GM19467 (cell line): ENCODE measurements around the gene MITF.
A peak's percentile ranks its signal among the peaks of the same experiment; 100 is the strongest.

ENCODE experiments used
- ATAC-seq: cut with Tn5 transposase; IDR thresholded peaks from one replicate; pipeline ENCODE4 v1.9.1; 2021; ENCODE audit warnings: mild to moderate bottlenecking, moderate library complexity; ENCODE audit not compliant: unreplicated experiment

The MITF gene

DNA sequence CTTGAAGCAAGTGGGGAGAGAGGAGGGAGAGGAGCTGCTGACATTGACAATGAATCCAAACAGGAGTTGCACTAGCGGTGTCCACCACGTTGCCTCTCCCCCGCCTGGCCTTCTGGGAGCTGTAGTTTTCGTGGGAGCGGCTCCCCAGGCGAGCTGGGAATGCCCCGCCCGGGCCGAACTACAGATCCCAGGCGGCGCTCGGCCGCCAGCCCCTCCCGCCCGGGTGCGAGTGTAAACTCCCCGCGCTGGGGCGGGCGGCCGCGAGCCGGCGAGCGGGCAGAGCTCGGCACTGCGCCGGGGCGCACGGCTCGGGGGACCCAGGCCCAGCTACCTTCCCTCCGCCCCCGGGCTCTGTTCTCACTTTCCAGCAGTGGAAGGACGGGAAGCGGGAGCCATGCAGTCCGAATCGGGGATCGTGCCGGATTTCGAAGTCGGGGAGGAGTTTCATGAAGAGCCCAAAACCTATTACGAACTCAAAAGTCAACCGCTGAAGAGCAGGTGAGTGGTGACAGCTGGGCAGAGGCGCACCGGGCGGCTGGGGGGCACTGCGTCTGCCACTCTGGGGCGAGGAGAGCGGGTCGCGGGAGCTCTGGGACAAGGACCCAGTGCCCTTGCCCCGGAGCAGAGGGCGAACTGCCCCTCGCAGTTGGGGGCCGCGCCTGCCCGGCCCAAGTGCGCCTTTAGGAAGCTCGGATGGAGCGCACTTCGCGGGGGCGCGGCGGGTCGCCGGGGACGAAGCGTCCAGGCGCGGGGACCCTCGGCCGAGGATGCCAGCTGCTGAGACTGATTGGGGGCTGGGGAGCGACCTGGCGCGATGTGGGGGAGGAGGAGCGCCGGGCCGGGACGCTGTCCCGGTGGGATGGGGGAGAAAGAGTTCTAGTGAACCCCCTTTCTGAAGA is at the start of gene MITF:
Gene MITF, plus strand, starts transcription at position 261 of the 899 bp plus-strand sequence. Its CDS starts 134 bp downstream, at position 395.
- peak; percentile 99 for ATAC-seq

- no peak for ATAC-seq
Measured at GRCh38 chr3:69691860-69692259, 47.4 kb upstream of the MITF start.

DNA sequence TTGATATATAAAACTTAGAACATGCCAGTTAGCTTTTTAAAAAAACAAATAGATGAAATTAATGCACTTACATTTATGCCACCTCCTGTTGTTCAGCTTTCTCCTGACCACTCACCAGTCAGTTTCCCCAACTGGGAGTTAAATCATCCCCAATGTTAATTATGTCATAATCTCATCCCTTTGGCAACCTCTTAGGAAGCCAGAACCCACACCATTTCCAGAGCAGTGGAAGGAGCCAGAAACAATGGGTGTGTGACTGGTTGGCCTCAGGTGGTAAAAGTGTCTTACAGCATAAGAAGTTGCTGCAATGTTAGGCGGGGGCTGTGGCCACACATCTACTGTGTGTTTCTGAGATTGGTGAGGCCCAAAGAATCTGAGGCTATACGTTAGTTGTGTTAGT is 46.5 kb upstream of the MITF start:
- ATAC-seq: no peak

DNA sequence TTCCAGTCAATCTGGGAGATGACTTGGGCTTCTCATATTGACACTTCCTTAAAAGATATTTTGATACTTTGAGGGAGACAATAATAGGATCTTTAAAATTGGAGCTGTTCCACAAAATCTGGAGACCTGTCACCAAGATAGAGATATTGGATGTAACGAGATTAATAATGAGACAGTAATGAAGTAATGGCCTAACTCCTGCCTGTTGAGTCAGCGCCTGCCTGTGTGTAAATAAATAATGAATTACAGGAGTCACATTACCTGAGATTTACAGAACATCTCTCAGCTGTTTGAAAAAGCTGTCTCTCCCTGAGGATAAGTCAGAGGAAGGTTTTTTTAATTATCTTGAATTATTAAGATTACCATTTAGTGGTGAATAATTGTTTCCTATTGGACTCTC is 43.8 kb upstream of the MITF start:
- ATAC-seq: no peak

GRCh38 chr3:69695933-69696332 is 43.3 kb upstream of the MITF start:
- ATAC-seq: no peak

DNA sequence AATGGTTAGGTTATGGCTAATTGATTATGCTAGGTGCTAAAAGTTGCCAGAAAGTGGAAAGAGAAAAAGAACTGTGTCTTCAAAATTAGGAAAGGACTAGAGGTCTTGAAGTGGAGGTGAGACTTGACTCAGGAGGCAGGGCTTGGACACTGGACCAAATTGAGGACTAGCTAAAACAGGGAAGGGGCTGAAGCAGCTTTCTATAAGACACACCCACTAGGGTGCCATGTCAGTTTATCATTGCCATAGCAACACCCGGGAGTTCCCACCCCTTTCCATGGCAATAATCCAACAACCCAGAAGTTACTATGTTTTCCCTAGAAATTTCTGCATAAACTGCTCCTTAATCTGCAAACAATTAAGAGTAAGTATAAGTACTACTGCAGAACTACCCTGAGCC is 42.9 kb upstream of the MITF start:
- no peak for ATAC-seq

DNA sequence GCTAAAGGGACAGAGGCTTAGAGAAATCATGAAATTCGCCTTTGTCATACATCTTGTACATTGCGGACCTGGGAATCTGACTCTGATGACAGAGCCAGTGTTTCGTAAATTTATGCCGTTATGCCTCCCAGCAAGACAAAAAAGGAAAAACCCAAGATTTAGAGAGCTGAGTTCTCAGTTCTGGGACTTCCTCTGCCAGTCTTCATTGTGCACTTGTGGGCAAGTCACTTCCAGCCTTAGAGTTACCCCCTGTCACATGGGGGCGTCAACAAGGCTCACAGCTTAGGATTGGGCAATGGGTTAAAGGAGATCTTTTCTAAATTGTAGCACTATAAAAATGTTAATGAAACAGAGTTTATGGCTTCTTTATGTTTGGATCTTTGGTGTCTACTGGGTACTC is 41.9 kb upstream of the MITF start:
- ATAC-seq: no peak

DNA sequence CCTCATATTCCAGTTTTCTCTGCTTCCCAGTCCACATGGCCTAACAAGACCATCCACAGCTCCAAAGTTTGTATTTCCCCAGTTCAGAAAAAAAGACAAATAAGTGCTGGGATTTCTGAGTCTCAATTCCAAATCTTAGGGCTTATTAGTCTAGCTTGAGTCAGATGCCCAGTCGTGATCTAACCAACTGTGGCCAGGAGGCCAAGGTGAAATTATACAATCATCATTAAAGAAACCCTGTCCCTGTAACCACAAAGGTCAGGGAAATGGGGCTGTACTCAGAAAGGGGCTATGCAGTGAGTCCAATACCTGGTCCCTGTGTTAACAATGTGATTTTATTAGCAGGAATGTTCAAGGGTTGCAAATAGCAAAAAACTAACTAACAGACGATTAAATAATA is 40.5 kb upstream of the MITF start:
- ATAC-seq: no peak

DNA sequence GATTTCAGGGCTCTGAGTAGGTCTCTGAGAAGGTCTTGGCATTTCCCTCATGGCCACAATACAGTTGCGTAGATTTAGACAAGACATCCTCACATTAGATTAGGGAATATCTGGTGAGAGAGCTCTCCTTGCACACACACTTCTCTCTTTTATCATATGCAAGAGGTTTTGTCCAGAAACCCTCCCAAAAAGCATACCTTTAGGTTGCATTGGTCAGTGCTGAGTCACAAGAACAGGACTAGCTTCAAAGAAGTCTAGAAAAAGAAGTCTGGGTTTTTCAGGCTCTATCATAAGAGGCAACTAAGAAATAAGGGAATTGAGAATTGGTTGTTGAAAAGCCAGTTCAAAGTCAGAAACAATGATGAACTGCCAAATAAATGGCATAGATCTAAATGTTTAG is 40.1 kb upstream of the MITF start:
- no peak for ATAC-seq

DNA sequence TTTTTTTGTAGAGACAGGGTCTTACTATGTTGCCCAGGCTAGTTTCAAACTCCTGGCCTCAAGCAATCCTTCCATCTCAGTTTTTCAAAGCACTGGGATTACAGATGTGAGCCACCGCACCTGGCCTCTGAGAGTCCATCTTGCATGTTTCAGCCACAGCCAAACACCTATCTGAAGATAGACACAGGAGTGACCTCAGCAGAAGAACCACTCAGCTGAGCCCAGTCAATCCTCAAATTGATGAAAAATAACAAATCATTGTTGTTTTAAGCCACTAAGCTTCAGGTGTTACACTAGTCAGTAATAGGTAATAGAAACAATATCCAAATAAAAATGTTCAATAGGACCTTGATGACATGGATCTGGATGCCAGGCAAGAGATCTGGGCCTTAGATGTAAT is 38.3 kb upstream of the MITF start:
- no peak for ATAC-seq

GRCh38 chr3:69710153-69710977 is 28.9 kb upstream of the MITF start:
- no peak for ATAC-seq

GRCh38 chr3:69712269-69712668 is 27.0 kb upstream of the MITF start:
- ATAC-seq: no peak

- no peak for ATAC-seq
Measured at GRCh38 chr3:69712933-69713332, 26.3 kb upstream of the MITF start.

DNA sequence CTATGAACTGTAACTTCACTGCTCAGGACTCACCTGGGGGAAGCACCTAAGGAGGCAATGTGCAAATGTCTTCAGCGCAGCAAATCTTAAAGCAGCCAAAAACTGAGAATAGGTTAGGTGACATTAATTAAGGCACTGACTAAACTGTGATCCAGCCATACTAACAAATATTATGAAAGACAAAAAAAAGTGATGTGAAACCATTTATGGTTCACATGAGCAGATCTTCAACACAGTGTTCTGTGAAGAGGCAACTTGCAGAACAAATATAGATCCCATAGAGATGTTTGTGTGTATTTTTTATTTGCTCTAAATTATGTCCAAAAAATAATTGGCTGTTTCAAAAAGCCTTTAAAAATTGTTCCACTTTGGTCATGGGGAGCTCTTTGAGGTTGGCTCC is 24.1 kb upstream of the MITF start:
- no peak for ATAC-seq

- ATAC-seq: no peak
Measured at GRCh38 chr3:69716119-69716518, 23.1 kb upstream of the MITF start.

GRCh38 chr3:69718866-69719586 is 20.2 kb upstream of the MITF start:
- ATAC-seq: no peak

GRCh38 chr3:69719587-69720122 is 19.6 kb upstream of the MITF start:
- ATAC-seq: no peak

DNA sequence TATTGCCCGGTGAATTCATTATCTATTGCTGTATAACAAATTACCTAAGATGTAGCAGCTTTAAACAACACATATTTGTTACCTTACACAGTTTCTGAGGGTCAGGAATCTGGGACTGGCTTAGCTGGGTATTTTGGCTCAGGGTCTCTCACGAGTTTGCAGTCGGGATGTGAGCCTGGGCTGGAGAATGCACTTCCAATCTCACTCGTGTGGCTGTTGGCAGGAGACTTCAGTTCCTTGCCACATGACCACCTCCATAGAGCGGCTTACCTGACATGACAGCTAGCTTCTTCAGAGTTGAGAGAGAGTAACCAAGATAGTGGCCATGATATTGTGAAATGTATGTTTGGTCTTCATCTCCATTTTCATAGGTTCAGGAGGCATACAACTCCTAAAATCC is 18.4 kb upstream of the MITF start:
- no peak for ATAC-seq

GRCh38 chr3:69723389-69723788 is 15.9 kb upstream of the MITF start:
- ATAC-seq: no peak

DNA sequence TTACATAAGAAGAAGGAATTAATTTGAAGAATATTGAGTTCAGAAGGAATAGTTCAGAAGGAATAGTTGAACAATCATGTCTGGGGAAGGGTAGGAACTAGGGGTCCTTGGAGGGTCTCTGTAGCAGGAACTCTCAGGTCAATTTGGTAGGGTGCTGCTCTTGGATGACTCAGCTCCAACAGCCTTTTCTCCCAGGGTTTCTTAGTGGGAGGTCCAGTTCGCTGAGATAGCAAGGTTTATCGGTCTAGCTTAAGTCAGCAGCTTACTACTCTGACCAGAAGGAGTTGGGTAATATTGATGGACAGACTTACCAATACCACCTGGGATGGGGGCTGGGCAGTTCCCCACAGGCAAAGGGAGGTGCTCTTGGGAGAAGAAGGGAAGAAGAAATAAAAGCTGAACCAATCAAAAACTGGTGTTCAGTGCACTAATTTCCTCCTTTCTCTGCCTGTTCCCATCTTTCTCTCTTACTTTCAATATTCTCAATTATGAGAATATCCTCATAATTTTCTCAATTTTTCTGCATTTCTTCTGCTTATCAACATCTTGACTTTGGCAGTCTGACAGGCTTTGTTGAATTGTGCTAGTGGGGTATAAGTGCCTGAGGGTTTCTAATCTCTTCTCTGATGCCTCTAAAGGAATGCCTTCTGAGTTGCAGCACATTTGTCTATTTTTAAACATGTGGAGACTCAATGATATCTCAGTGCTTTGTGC is 14.4 kb upstream of the MITF start:
- no peak for ATAC-seq
